Immature natural killer cell (primary cell): Measurements from ENCODE around the gene UBR1. TPM values are rescaled to one million over a fixed set of nuclear protein-coding genes. Genes with fewer than 3 reads are reported as not detected.
"Not testable (repeated sequence)": the region's sequence is repeated elsewhere in the genome, so short reads cannot be mapped to it uniquely, and the experiment has no call there.

Source experiments
- DNase-seq, 3 donors: peaks; one replicate each; pipeline ENCODE4 v3.0.0; 2022; ENCODE audit warnings: mixed read lengths in 1 of 3
- H3K27ac Mint-ChIP-seq, 6 donors: one replicate each; pipeline ENCODE4 v1.8.0; 2020; ENCODE audit warnings: mixed read lengths in 6 of 6, mild to moderate bottlenecking in 5 of 6, inconsistent platforms in 4 of 6, moderate library complexity in 3 of 6
- H3K27me3 Mint-ChIP-seq, 3 donors: one replicate each; pipeline ENCODE4 v1.8.0; 2020 to 2021; ENCODE audit warnings: low read depth in 3 of 3, mild to moderate bottlenecking in 3 of 3, mixed read lengths in 3 of 3, moderate library complexity in 3 of 3, inconsistent platforms in 1 of 3
- H3K36me3 Mint-ChIP-seq, 3 donors: one replicate each; pipeline ENCODE4 v1.8.0; 2020; ENCODE audit warnings: mixed read lengths in 3 of 3, inconsistent platforms in 2 of 3, mild to moderate bottlenecking in 2 of 3
- H3K4me1 Mint-ChIP-seq, 2 donors: one replicate each; pipeline ENCODE4 v1.8.0; 2020; ENCODE audit warnings: inconsistent platforms in 2 of 2, mild to moderate bottlenecking in 2 of 2, mixed read lengths in 2 of 2, moderate library complexity in 1 of 2
- H3K4me3 Mint-ChIP-seq, 5 donors: one replicate each; pipeline ENCODE4 v1.8.0; 2020; ENCODE audit warnings: mild to moderate bottlenecking in 5 of 5, mixed read lengths in 5 of 5, inconsistent platforms in 3 of 5, moderate library complexity in 3 of 5
- H3K9me3 Mint-ChIP-seq, 6 donors: one replicate each; pipeline ENCODE4 v1.8.0; 2020; ENCODE audit warnings: mild to moderate bottlenecking in 6 of 6, mixed read lengths in 6 of 6, inconsistent platforms in 4 of 6, moderate library complexity in 3 of 6
- polyA plus RNA-seq, 3 donors: library from polyadenylated mRNA; unstranded; fragments of 300-500 nt; fragmentation: Illumina TruSeq; gene quantifications; one replicate each; pipeline ENCODE4 v1.2.3, GENCODE V29; 2021

UBR1 gene
- polyA plus RNA-seq, 3 donors from 2014 or later = 12.1 to 26.5 (median 15.1) TPM

GRCh38 chr15:42973114-42973513 is 132.7 kb downstream of the UBR1 start:
- H3K36me3 Mint-ChIP-seq = peaks cover 50 to 61% (median 51%) of the 10 kb centered on the region in 3 donors
- no peaks in the 10 kb centered on the region for H3K27me3 Mint-ChIP-seq
- no peaks in the 10 kb centered on the region for H3K9me3 Mint-ChIP-seq
- H3K27ac Mint-ChIP-seq = no peak overlapping the region
- no peak overlapping the region for H3K4me3 Mint-ChIP-seq
- no peak for DNase-seq
- H3K4me1 Mint-ChIP-seq = no peaks in the 10 kb centered on the region

GRCh38 chr15:42971830-42972229 is 134.0 kb downstream of the UBR1 start:
- no peaks in the 10 kb centered on the region for H3K4me1 Mint-ChIP-seq
- H3K4me3 Mint-ChIP-seq = no peak overlapping the region
- DNase-seq = no peak
- peak overlapping the region in 1 of 6 donors; percentile 26 for H3K27ac Mint-ChIP-seq
- H3K36me3 Mint-ChIP-seq = peaks cover 46 to 54% (median 50%) of the 10 kb centered on the region in 3 donors
- no peaks in the 10 kb centered on the region for H3K27me3 Mint-ChIP-seq
- H3K9me3 Mint-ChIP-seq = no peaks in the 10 kb centered on the region

- H3K27me3 Mint-ChIP-seq = no peaks in the 10 kb centered on the region
- H3K4me1 Mint-ChIP-seq = no peaks in the 10 kb centered on the region
- peaks cover 37 to 54% (median 45%) of the 10 kb centered on the region in 3 donors for H3K36me3 Mint-ChIP-seq
- no peak overlapping the region for H3K4me3 Mint-ChIP-seq
- H3K9me3 Mint-ChIP-seq = no peaks in the 10 kb centered on the region
- no peak for DNase-seq
- no peak overlapping the region for H3K27ac Mint-ChIP-seq
Observed at GRCh38 chr15:42964476-42964875, 141.4 kb downstream of the UBR1 start.

- no peaks in the 10 kb centered on the region for H3K9me3 Mint-ChIP-seq
- no peaks in the 10 kb centered on the region for H3K4me1 Mint-ChIP-seq
- DNase-seq = no peak
- H3K27ac Mint-ChIP-seq = no peak overlapping the region
- H3K4me3 Mint-ChIP-seq = no peak overlapping the region
- H3K27me3 Mint-ChIP-seq = no peaks in the 10 kb centered on the region
- H3K36me3 Mint-ChIP-seq = peaks cover 34 to 60% (median 45%) of the 10 kb centered on the region in 3 donors
Observed at GRCh38 chr15:42955518-42955917, 150.3 kb downstream of the UBR1 start.

GRCh38 chr15:42954291-42954690 is 151.5 kb downstream of the UBR1 start:
- no peak for DNase-seq
- H3K4me1 Mint-ChIP-seq = no peaks in the 10 kb centered on the region
- peaks cover 32 to 55% (median 42%) of the 10 kb centered on the region in 3 donors for H3K36me3 Mint-ChIP-seq
- no peaks in the 10 kb centered on the region for H3K27me3 Mint-ChIP-seq
- H3K9me3 Mint-ChIP-seq = no peaks in the 10 kb centered on the region
- H3K4me3 Mint-ChIP-seq = no peak overlapping the region
- no peak overlapping the region for H3K27ac Mint-ChIP-seq

- H3K27ac Mint-ChIP-seq, H3K9me3 Mint-ChIP-seq, H3K4me3 Mint-ChIP-seq, DNase-seq, H3K4me1 Mint-ChIP-seq, H3K27me3 Mint-ChIP-seq: not testable (repeated sequence)
- H3K36me3 Mint-ChIP-seq = peaks cover 32 to 60% (median 42%) of the 10 kb centered on the region in 3 donors
Observed at GRCh38 chr15:42948898-42949297, 156.9 kb downstream of the UBR1 start.

- H3K4me1 Mint-ChIP-seq = no peaks in the 10 kb centered on the region
- peaks cover 0 to 3% (median 0%) of the 10 kb centered on the region in 3 donors for H3K27me3 Mint-ChIP-seq
- H3K36me3 Mint-ChIP-seq = peaks cover 12 to 21% (median 19%) of the 10 kb centered on the region in 3 donors
- no peak overlapping the region for H3K4me3 Mint-ChIP-seq
- no peaks in the 10 kb centered on the region for H3K9me3 Mint-ChIP-seq
- peak overlapping the region in 2 of 6 donors; percentile 36 to 68 for H3K27ac Mint-ChIP-seq
- no peak for DNase-seq
Observed at GRCh38 chr15:42940527-42940926, 165.3 kb downstream of the UBR1 start.

- Mint-ChIP-seq H3K27me3 (peaks cover 0 to 3% (median 0%) of the 10 kb centered on the region in 3 donors), H3K27ac (no peak overlapping the region), H3K36me3 (peaks cover 6 to 15% (median 13%) of the 10 kb centered on the region in 3 donors), H3K9me3 (no peaks in the 10 kb centered on the region), H3K4me1 (no peaks in the 10 kb centered on the region), H3K4me3 (no peak overlapping the region)
- DNase-seq = no peak
Observed at GRCh38 chr15:42939841-42940240, 166.0 kb downstream of the UBR1 start.

GRCh38 chr15:42937143-42937542 is 168.7 kb downstream of the UBR1 start:
- Mint-ChIP-seq H3K27ac (no peak overlapping the region), H3K4me3 (no peak overlapping the region), H3K9me3 (peaks cover 0 to 1% (median 0%) of the 10 kb centered on the region in 6 donors), H3K27me3 (peaks cover 0 to 2% (median 0%) of the 10 kb centered on the region in 3 donors), H3K4me1 (no peaks in the 10 kb centered on the region), H3K36me3 (peaks cover 0 to 5% (median 5%) of the 10 kb centered on the region in 3 donors)
- DNase-seq = no peak

GRCh38 chr15:42933886-42934667 is 171.8 kb downstream of the UBR1 start:
- Mint-ChIP-seq H3K36me3 (no peaks in the 10 kb centered on the region), H3K27ac (peak overlapping the region in 1 of 6 donors; percentile 50), H3K4me1 (no peaks in the 10 kb centered on the region), H3K4me3 (no peak overlapping the region), H3K27me3 (peaks cover 0 to 2% (median 0%) of the 10 kb centered on the region in 3 donors), H3K9me3 (peaks cover 0 to 1% (median 0%) of the 10 kb centered on the region in 6 donors)
- no peak for DNase-seq

GRCh38 chr15:42932833-42933515 is 172.9 kb downstream of the UBR1 start:
- Mint-ChIP-seq H3K27ac (no peak overlapping the region), H3K4me3 (no peak overlapping the region), H3K27me3 (peaks cover 0 to 2% (median 0%) of the 10 kb centered on the region in 3 donors), H3K9me3 (peaks cover 0 to 1% (median 0%) of the 10 kb centered on the region in 6 donors), H3K36me3 (no peaks in the 10 kb centered on the region), H3K4me1 (no peaks in the 10 kb centered on the region)
- no peak for DNase-seq

- no peaks in the 10 kb centered on the region for H3K4me1 Mint-ChIP-seq
- peaks cover 0 to 2% (median 0%) of the 10 kb centered on the region in 3 donors for H3K27me3 Mint-ChIP-seq
- H3K27ac Mint-ChIP-seq = no peak overlapping the region
- H3K4me3 Mint-ChIP-seq = no peak overlapping the region
- peaks cover 0 to 1% (median 0%) of the 10 kb centered on the region in 6 donors for H3K9me3 Mint-ChIP-seq
- no peaks in the 10 kb centered on the region for H3K36me3 Mint-ChIP-seq
- no peak for DNase-seq
Observed at GRCh38 chr15:42931702-42932486, 173.9 kb downstream of the UBR1 start.

GRCh38 chr15:42929306-42929848 is 176.5 kb downstream of the UBR1 start:
- H3K4me3 Mint-ChIP-seq = no peak overlapping the region
- no peaks in the 10 kb centered on the region for H3K4me1 Mint-ChIP-seq
- DNase-seq = no peak
- H3K9me3 Mint-ChIP-seq = peaks cover 0 to 1% (median 0%) of the 10 kb centered on the region in 6 donors
- no peak overlapping the region for H3K27ac Mint-ChIP-seq
- H3K27me3 Mint-ChIP-seq = no peaks in the 10 kb centered on the region
- no peaks in the 10 kb centered on the region for H3K36me3 Mint-ChIP-seq
